Neural progenitor cell (in vitro differentiated cells): Measurements from ENCODE around the gene SCAMP1. TPM values are rescaled to one million over a fixed set of nuclear protein-coding genes. Genes with fewer than 3 reads are reported as not detected.

Experiments used
- DNase-seq: peaks from one replicate; pipeline ENCODE4 v3.0.0-alpha.2; 2016; ENCODE audit warnings: low spot score
- H2AFZ ChIP-seq: fragments of 200-600 bp; sonication (generic); replicated peaks from 2 replicates; pipeline ENCODE4 v1.6.1; 2016; ENCODE audit warnings: antibody characterized with exemption
- H3F3A ChIP-seq: fragments of 200-600 bp; sonication (generic); 2 replicates; pipeline ENCODE4 v1.6.1; 2016; ENCODE audit warnings: antibody characterized with exemption, low read depth
- H3K27ac ChIP-seq: fragments of 200-600 bp; sonication (generic); 2 replicates; pipeline ENCODE4 v1.5.1; 2016; ENCODE audit warnings: mild to moderate bottlenecking
- H3K27me3 ChIP-seq: fragments of 200-600 bp; sonication (generic); 2 replicates; pipeline ENCODE4 v1.6.1; 2016; ENCODE audit warnings: mild to moderate bottlenecking, moderate library complexity
- H3K36me3 ChIP-seq: fragments of 200-600 bp; sonication (generic); 2 replicates; pipeline ENCODE4 v1.5.1; 2016
- H3K4me1 ChIP-seq: fragments of 200-600 bp; sonication (generic); 2 replicates; pipeline ENCODE4 v1.6.1; 2016; ENCODE audit warnings: mixed run types
- H3K4me2 ChIP-seq: fragments of 200-600 bp; sonication (generic); 2 replicates; pipeline ENCODE4 v1.6.1; 2016
- H3K4me3 ChIP-seq: fragments of 200-600 bp; sonication (generic); 2 replicates; pipeline ENCODE4 v1.5.1; 2016
- H3K79me2 ChIP-seq: fragments of 200-600 bp; sonication (generic); 2 replicates; pipeline ENCODE4 v1.6.1; 2016; ENCODE audit warnings: low read depth
- H3K9ac ChIP-seq: fragments of 200-600 bp; sonication (generic); 2 replicates; pipeline ENCODE4 v1.6.1; 2016
- H3K9me3 ChIP-seq: fragments of 200-600 bp; sonication (generic); 2 replicates; pipeline ENCODE4 v1.5.1; 2016; ENCODE audit warnings: low read depth
- H4K20me1 ChIP-seq: fragments of 200-600 bp; sonication (generic); 2 replicates; pipeline ENCODE4 v1.6.1; 2016; ENCODE audit warnings: low read depth
- H3K27ac Mint-ChIP-seq: 3 replicates; pipeline ENCODE4 v1.8.0; 2021; ENCODE audit warnings: mixed read lengths
- H3K27me3 Mint-ChIP-seq: 2 replicates; pipeline ENCODE4 v1.8.0; 2022; ENCODE audit warnings: low read depth, mild to moderate bottlenecking, inconsistent platforms, moderate library complexity, mixed read lengths; ENCODE audit not compliant: insufficient read depth
- H3K36me3 Mint-ChIP-seq: 3 replicates; pipeline ENCODE4 v1.8.0; 2021; ENCODE audit warnings: mixed read lengths
- H3K4me1 Mint-ChIP-seq: 3 replicates; pipeline ENCODE4 v1.8.0; 2021; ENCODE audit warnings: mixed read lengths
- H3K4me3 Mint-ChIP-seq: 3 replicates; pipeline ENCODE4 v1.8.0; 2021; ENCODE audit warnings: mild to moderate bottlenecking, moderate library complexity, mixed read lengths
- H3K9me3 Mint-ChIP-seq: 3 replicates; pipeline ENCODE4 v1.8.0; 2020; ENCODE audit warnings: mixed read lengths
- CTCF ChIP-seq: fragments of 200-600 bp; sonication (generic); IDR thresholded peaks from 2 replicates; pipeline ENCODE4 v1.5.1; 2017; ENCODE audit warnings: antibody characterized with exemption, mild to moderate bottlenecking
- EZH2 ChIP-seq: fragments of 200-600 bp; sonication (generic); IDR thresholded peaks from 2 replicates; pipeline ENCODE4 v1.6.1; 2017; ENCODE audit warnings: antibody characterized with exemption, mild to moderate bottlenecking, moderate library complexity
- EZH2phosphoT487 ChIP-seq: fragments of 200-600 bp; sonication (generic); IDR thresholded peaks from 2 replicates; pipeline ENCODE4 v1.6.1; 2017; ENCODE audit warnings: antibody characterized with exemption
- total RNA-seq: library from RNA; depleted of rRNA; stranded (reverse); fragments of >200 nt; gene quantifications from 2 replicates; pipeline ENCODE4 v1.2.3, GENCODE V29; 2015; ENCODE audit warnings: low replicate concordance

SCAMP1 gene
- 72.8 and 110 TPM in 2 replicates for total RNA-seq

- Histone ChIP-seq H3K36me3 (no peaks in the 10 kb centered on the region), H3F3A (peaks cover 22% of the 10 kb centered on the region), H4K20me1 (no peaks in the 10 kb centered on the region), H3K9ac (peak within 1 kb of the TSS; percentile 60), H3K27ac (peak within 1 kb of the TSS; percentile 91), H3K4me3 (peak within 1 kb of the TSS; percentile 87), H3K79me2 (peaks cover 52% of the 10 kb centered on the region), H3K4me2 (peak within 1 kb of the TSS; percentile 89), H3K27me3 (no peaks in the 10 kb centered on the region), H3K4me1 (peaks cover 19% of the 10 kb centered on the region), H2AFZ (peak within 1 kb of the TSS; percentile 99), H3K9me3 (no peaks in the 10 kb centered on the region)
- Mint-ChIP-seq H3K27me3 (peaks cover 4% of the 10 kb centered on the region), H3K4me3 (peak within 1 kb of the TSS; percentile 98), H3K27ac (peak within 1 kb of the TSS; percentile 89), H3K4me1 (peaks cover 32% of the 10 kb centered on the region), H3K36me3 (peaks cover 5% of the 10 kb centered on the region), H3K9me3 (no peaks in the 10 kb centered on the region)
- peak; percentile 95 for DNase-seq
- TF ChIP-seq EZH2 (peak; percentile 42), CTCF (peak; percentile 36), EZH2phosphoT487 (peak; percentile 24)
These were observed at the start of gene SCAMP1 for GRCh38 chr5:78359831-78360673. SCAMP1 (plus strand) TSS chr5:78360617; CDS start chr5:78360672, 55 bp downstream.

- Mint-ChIP-seq H3K36me3 (no peaks in the 10 kb centered on the region), H3K4me1 (peaks cover 3% of the 10 kb centered on the region), H3K4me3 (no peak overlapping the region), H3K9me3 (peaks cover 3% of the 10 kb centered on the region), H3K27me3 (no peaks in the 10 kb centered on the region), H3K27ac (no peak overlapping the region)
- H3K9me3 ChIP-seq = no peaks in the 10 kb centered on the region
- peaks cover 8% of the 10 kb centered on the region for H3F3A ChIP-seq
- H3K4me2 ChIP-seq = no peak overlapping the region
- H3K36me3 ChIP-seq = no peaks in the 10 kb centered on the region
- H3K79me2 ChIP-seq = no peaks in the 10 kb centered on the region
- peak overlapping the region; percentile 22 for H2AFZ ChIP-seq
- no peaks in the 10 kb centered on the region for H3K27me3 ChIP-seq
- H3K9ac ChIP-seq = no peak overlapping the region
- DNase-seq = no peak
- TF ChIP-seq CTCF (no peak), EZH2phosphoT487 (no peak), EZH2 (no peak)
- H3K27ac ChIP-seq = no peak overlapping the region
- H4K20me1 ChIP-seq = no peaks in the 10 kb centered on the region
- no peak overlapping the region for H3K4me3 ChIP-seq
- peaks cover 4% of the 10 kb centered on the region for H3K4me1 ChIP-seq
These were observed 42.9 kb upstream of the SCAMP1 start for GRCh38 chr5:78317515-78317914.

GRCh38 chr5:78318337-78318736 lies 42.1 kb upstream of the SCAMP1 start:
- Mint-ChIP-seq H3K4me1 (peaks cover 6% of the 10 kb centered on the region), H3K27ac (no peak overlapping the region), H3K9me3 (peaks cover 3% of the 10 kb centered on the region), H3K36me3 (no peaks in the 10 kb centered on the region), H3K4me3 (no peak overlapping the region), H3K27me3 (no peaks in the 10 kb centered on the region)
- Histone ChIP-seq H3K4me2 (no peak overlapping the region), H3K4me3 (no peak overlapping the region), H2AFZ (no peak overlapping the region), H3K79me2 (no peaks in the 10 kb centered on the region), H3K36me3 (no peaks in the 10 kb centered on the region), H3K9me3 (no peaks in the 10 kb centered on the region), H3K27me3 (no peaks in the 10 kb centered on the region), H3K9ac (no peak overlapping the region), H4K20me1 (no peaks in the 10 kb centered on the region), H3K27ac (no peak overlapping the region), H3K4me1 (peaks cover 4% of the 10 kb centered on the region), H3F3A (peaks cover 8% of the 10 kb centered on the region)
- DNase-seq = no peak
- no peak for TF ChIP-seq CTCF
- no peak for TF ChIP-seq EZH2phosphoT487
- TF ChIP-seq EZH2 = no peak
